Esophagus squamous epithelium (tissue), 4 donors: Measurements from ENCODE around the gene ZNF862.

Source experiments
- POLR2A ChIP-seq, 4 donors: fragments of 450-650 bp; IDR thresholded peaks; one replicate each; pipeline ENCODE4 v1.6.1; 2017; ENCODE audit warnings: antibody characterized with exemption in 4 of 4, mild to moderate bottlenecking in 4 of 4, moderate library complexity in 3 of 4
- TF ChIP-seq, protein P1 (sequence below), 6 experiments: fragments of 450-650 bp in 4 of 6; fragments of 200-600 bp in 2 of 6; sonication (generic) in 2 of 6; IDR thresholded peaks; one replicate each; pipeline ENCODE4 v1.5.1; 2016 to 2019; ENCODE audit warnings: antibody characterized with exemption in 6 of 6, mild to moderate bottlenecking in 4 of 6, moderate library complexity in 4 of 6

DNA sequence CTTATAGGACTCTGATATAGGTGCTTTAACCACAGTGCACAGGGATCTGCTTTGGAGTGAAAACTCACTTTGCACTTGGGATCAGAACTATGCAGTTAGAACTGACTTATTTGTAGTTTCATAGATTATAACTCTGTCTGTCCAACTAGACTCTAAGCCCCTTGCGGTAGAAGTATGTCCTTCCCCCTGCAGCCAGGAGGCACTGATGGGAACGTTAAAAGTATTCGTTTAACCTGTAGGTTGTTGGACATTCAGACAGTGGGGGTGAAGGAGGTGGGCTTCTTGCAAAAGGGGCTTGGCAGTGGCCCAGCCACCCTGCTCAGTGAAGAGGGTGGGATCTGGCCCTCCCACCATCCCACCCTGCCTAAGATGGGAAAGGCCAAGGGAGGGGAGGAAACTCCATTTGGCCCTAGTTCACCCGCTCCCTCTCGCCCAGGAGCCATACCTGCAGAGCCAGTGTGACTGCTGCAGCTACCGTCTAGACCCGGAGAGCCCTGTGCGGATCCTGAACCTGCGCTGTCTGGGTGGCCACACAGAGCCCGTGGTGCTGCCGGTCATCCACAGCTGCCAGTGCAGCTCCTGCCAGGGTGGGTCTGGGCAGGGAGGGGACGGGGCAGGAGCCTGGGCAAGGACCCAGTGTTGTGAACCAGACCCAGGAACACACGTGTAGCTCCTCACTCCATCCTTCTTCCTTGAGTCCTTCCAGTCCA lies 5.7 kb upstream of the ZNF862 start:
- TF ChIP-seq, protein P1, sequence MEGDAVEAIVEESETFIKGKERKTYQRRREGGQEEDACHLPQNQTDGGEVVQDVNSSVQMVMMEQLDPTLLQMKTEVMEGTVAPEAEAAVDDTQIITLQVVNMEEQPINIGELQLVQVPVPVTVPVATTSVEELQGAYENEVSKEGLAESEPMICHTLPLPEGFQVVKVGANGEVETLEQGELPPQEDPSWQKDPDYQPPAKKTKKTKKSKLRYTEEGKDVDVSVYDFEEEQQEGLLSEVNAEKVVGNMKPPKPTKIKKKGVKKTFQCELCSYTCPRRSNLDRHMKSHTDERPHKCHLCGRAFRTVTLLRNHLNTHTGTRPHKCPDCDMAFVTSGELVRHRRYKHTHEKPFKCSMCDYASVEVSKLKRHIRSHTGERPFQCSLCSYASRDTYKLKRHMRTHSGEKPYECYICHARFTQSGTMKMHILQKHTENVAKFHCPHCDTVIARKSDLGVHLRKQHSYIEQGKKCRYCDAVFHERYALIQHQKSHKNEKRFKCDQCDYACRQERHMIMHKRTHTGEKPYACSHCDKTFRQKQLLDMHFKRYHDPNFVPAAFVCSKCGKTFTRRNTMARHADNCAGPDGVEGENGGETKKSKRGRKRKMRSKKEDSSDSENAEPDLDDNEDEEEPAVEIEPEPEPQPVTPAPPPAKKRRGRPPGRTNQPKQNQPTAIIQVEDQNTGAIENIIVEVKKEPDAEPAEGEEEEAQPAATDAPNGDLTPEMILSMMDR (IDR thresholded peaks at IDR 0.05), result no peak
- no peak for TF ChIP-seq POLR2A (IDR thresholded peaks at IDR 0.05)
